Left lobe of liver (tissue), 2 donors: ENCODE data around the gene POLRMT. TPM values are rescaled to one million over a fixed set of nuclear protein-coding genes. Genes with fewer than 3 reads are reported as not detected.

ENCODE experiments used
- ATAC-seq: fragments of 200-7000 bp; cut with Tn5 transposase; one replicate; pipeline ENCODE4 v1.9.1; 2020; ENCODE audit warnings: mild to moderate bottlenecking, moderate library complexity
- DNase-seq: peaks from one replicate; pipeline ENCODE4 v3.0.0-alpha.2; 2020; ENCODE audit warnings: low spot score
- total RNA-seq: library from RNA; stranded (reverse); gene quantifications from one replicate; pipeline ENCODE4 v1.2.1, GENCODE V29; 2021
- donor health status: DM: no; HTN: no; CAD: no; lungs with moderate emphysema.
- donor health status: DM: no; HTN: yes; CAD: no.

The POLRMT gene
- total RNA-seq, 1 donor from 2014 or later: 51.8 TPM

- ATAC-seq (no peak), DNase-seq (no peak)
Observed at GRCh38 chr19:570251-570686, 63.1 kb downstream of the POLRMT start.

- DNase-seq (no peak), ATAC-seq (no peak)
Observed at GRCh38 chr19:567296-567900, 65.9 kb downstream of the POLRMT start.

Other genes with a start within 250 kb of the POLRMT start
- 0.33 TPM for gene C2CD4C, start 224.4 kb downstream of the POLRMT start, total RNA-seq
- gene SHC2, start 172.5 kb downstream of the POLRMT start, total RNA-seq: 57.8 TPM
- gene MADCAM1, start 137.1 kb downstream of the POLRMT start, total RNA-seq: 0.53 TPM
- 10.4 TPM for gene TPGS1, start 126.0 kb downstream of the POLRMT start, total RNA-seq
- 53.5 TPM for gene CDC34, start 101.8 kb downstream of the POLRMT start, total RNA-seq
- 0.33 TPM for gene GZMM, start 89.5 kb downstream of the POLRMT start, total RNA-seq
- 98.2 TPM for gene BSG, start 60.9 kb downstream of the POLRMT start, total RNA-seq
- gene HCN2, start 43.7 kb downstream of the POLRMT start, total RNA-seq: 0.30 TPM
- gene FGF22, start 6.3 kb upstream of the POLRMT start, total RNA-seq: 0.30 TPM
- 22.2 TPM for gene RNF126, start 29.7 kb upstream of the POLRMT start, total RNA-seq
- 4.3 TPM for gene FSTL3, start 42.9 kb upstream of the POLRMT start, total RNA-seq
- not detected for gene PRSS57, start 61.9 kb upstream of the POLRMT start, total RNA-seq
- 6.6 TPM for gene PALM, start 75.4 kb upstream of the POLRMT start, total RNA-seq
- gene MISP, start 117.6 kb upstream of the POLRMT start, total RNA-seq: 0.18 TPM
- 115 TPM for gene PTBP1, start 163.9 kb upstream of the POLRMT start, total RNA-seq
- gene PLPPR3, start 188.4 kb upstream of the POLRMT start, total RNA-seq: not detected
- gene AZU1, start 194.3 kb upstream of the POLRMT start, total RNA-seq: 0.60 TPM
- 0.23 TPM for gene PRTN3, start 207.5 kb upstream of the POLRMT start, total RNA-seq
- 0.58 TPM for gene ELANE, start 218.8 kb upstream of the POLRMT start, total RNA-seq
- gene CFD, start 226.1 kb upstream of the POLRMT start, total RNA-seq: 6.1 TPM